Endothelial cell of umbilical vein (primary cell): ENCODE data around the gene FLACC1. TPM values are rescaled to one million over a fixed set of nuclear protein-coding genes. Genes with fewer than 3 reads are reported as not detected.

Source experiments
- BruUV-seq: library from RNA; stranded (reverse); fragments of 400-500 nt; replicated peaks from 2 replicates; lab custom pipeline; 2021; lab: Mats Ljungman, UMichigan
- CTCF ChIA-PET: fragments of 300-600, 350-600 bp; sonication (Branson Sonifier 250); formaldehyde crosslinking; loops from one replicate; lab custom pipeline; 2021; ENCODE audit warnings: antibody characterized with exemption, inconsistent platforms; lab: Charles Lee
- POLR2A ChIA-PET: fragments of 300-600, 350-600 bp; sonication (Branson Sonifier 250); formaldehyde crosslinking; loops from one replicate; lab custom pipeline; 2021; ENCODE audit warnings: antibody characterized with exemption, inconsistent platforms; lab: Charles Lee
- DNase-seq: peaks from one replicate; pipeline ENCODE4 v3.0.0-alpha.2; 2011; ENCODE audit warnings: low read depth, low spot score
- FAIRE-seq: peaks from 2 replicates; lab custom pipeline; 2011; peaks lifted over from hg19 to GRCh38; lab: Jason Lieb, UNC
- H2AFZ ChIP-seq: 2 replicates; pipeline ENCODE4 v1.6.0; 2012; ENCODE audit warnings: low read depth, low read length, control low read depth, inconsistent platforms
- H3K27ac ChIP-seq: 2 replicates; pipeline ENCODE4 v1.5.1; 2011; ENCODE audit warnings: low read depth, mild to moderate bottlenecking, control low read depth, low read length, moderate library complexity; ENCODE audit not compliant: insufficient read depth
- H3K27me3 ChIP-seq, 2 experiments: 2 replicates each; pipeline versions ENCODE4 v1.6.0 to v1.6.1; 2011; ENCODE audit warnings: low read length in 2 of 2, mixed read lengths in 1 of 2; ENCODE audit not compliant: control insufficient read depth in 2 of 2, insufficient read depth in 2 of 2
- H3K36me3 ChIP-seq, 2 experiments: 2 replicates in 1 of 2; 3 replicates in 1 of 2; pipeline ENCODE4 v1.5.1; 2011; ENCODE audit warnings: low read length in 2 of 2, mild to moderate bottlenecking in 1 of 2, moderate library complexity in 1 of 2; ENCODE audit not compliant: control insufficient read depth in 2 of 2, insufficient read depth in 2 of 2; ENCODE audit errors: extremely low read depth in 1 of 2
- H3K4me1 ChIP-seq: 3 replicates; pipeline ENCODE4 v1.5.1; 2011; ENCODE audit warnings: mild to moderate bottlenecking, low read length; ENCODE audit not compliant: control insufficient read depth, insufficient read depth; ENCODE audit errors: extremely low read depth
- H3K4me2 ChIP-seq: 2 replicates; pipeline ENCODE4 v1.6.1; 2011; ENCODE audit warnings: low read length, control low read depth, mixed read lengths; ENCODE audit not compliant: insufficient read depth
- H3K4me3 ChIP-seq, 3 experiments: fragments of 200-600 bp in 1 of 3; sonication (generic), shearing (Covaris generic) in 1 of 3; replicated peaks in 1 of 3; 2 replicates each; pipeline ENCODE4 v1.5.1; 2011 to 2016; ENCODE audit warnings: control low read depth in 3 of 3, low read length in 3 of 3, mild to moderate bottlenecking in 2 of 3, inconsistent platforms in 1 of 3, low read depth in 1 of 3, moderate library complexity in 1 of 3; ENCODE audit not compliant: insufficient read depth in 1 of 3
- H3K79me2 ChIP-seq: 2 replicates; pipeline ENCODE4 v1.6.0; 2012; ENCODE audit warnings: low read length, inconsistent platforms; ENCODE audit not compliant: control insufficient read depth, insufficient read depth
- H3K9ac ChIP-seq: replicated peaks from 2 replicates; pipeline ENCODE3; 2011; ENCODE audit warnings: low read length, control low read depth; ENCODE audit not compliant: insufficient read depth; ENCODE audit errors: extremely low read depth
- H3K9me1 ChIP-seq: replicated peaks from 3 replicates; pipeline ENCODE4 v1.6.0; 2011; ENCODE audit warnings: mild to moderate bottlenecking, low read length; ENCODE audit not compliant: control insufficient read depth, insufficient read depth; ENCODE audit errors: extremely low read depth
- H3K9me3 ChIP-seq: replicated peaks from 2 replicates; pipeline ENCODE4 v1.5.1; 2012; ENCODE audit warnings: low read length, inconsistent platforms; ENCODE audit not compliant: control insufficient read depth, insufficient read depth
- H4K20me1 ChIP-seq: replicated peaks from 2 replicates; pipeline ENCODE3; 2011; ENCODE audit warnings: mild to moderate bottlenecking, low read length; ENCODE audit not compliant: control insufficient read depth, insufficient read depth; ENCODE audit errors: extremely low read depth
- CTCF ChIP-seq, 2 donors: IDR thresholded peaks; 1 replicate in 1 of 2; 2 replicates in 1 of 2; pipeline ENCODE4 v1.5.1; 2011; ENCODE audit warnings: low read length in 2 of 2, mild to moderate bottlenecking in 2 of 2, moderate library complexity in 2 of 2, control low read depth in 1 of 2, inconsistent platforms in 1 of 2, low read depth in 1 of 2; ENCODE audit not compliant: insufficient read depth in 1 of 2; ENCODE audit errors: extremely low read depth in 1 of 2
- EZH2 ChIP-seq: IDR thresholded peaks from 2 replicates; pipeline ENCODE4 v1.6.1; 2012; ENCODE audit warnings: borderline replicate concordance, low read depth, mild to moderate bottlenecking, moderate library complexity, low read length, inconsistent platforms; ENCODE audit not compliant: severe bottlenecking
- FOS ChIP-seq: IDR thresholded peaks from 2 replicates; pipeline ENCODE4 v1.6.1; 2011; ENCODE audit warnings: mild to moderate bottlenecking, low read length, moderate library complexity, borderline replicate concordance; ENCODE audit not compliant: insufficient read depth
- GATA2 ChIP-seq: IDR thresholded peaks from 2 replicates; pipeline ENCODE4 v1.7.0; 2011; ENCODE audit warnings: low read depth, mild to moderate bottlenecking, moderate library complexity, mixed read lengths, low read length; ENCODE audit not compliant: insufficient read length, insufficient read depth
- JUN ChIP-seq: IDR thresholded peaks from 2 replicates; pipeline ENCODE4 v1.6.1; 2011; ENCODE audit warnings: borderline replicate concordance, low read depth; ENCODE audit not compliant: insufficient read length, insufficient read depth
- MAX ChIP-seq: IDR thresholded peaks from 2 replicates; pipeline ENCODE4 v1.6.1; 2011; ENCODE audit not compliant: insufficient read depth, insufficient read length
- MYC ChIP-seq: IDR thresholded peaks from one replicate; pipeline ENCODE4 v1.6.1; 2011; ENCODE audit warnings: mild to moderate bottlenecking, low read depth, low read length
- POLR2A ChIP-seq: IDR thresholded peaks from 2 replicates; pipeline ENCODE4 v1.6.1; 2012; ENCODE audit warnings: low read depth, mild to moderate bottlenecking, control low read depth, low read length
- POLR2AphosphoS5 ChIP-seq: IDR thresholded peaks from 2 replicates; pipeline ENCODE4 v1.6.1; 2012; ENCODE audit warnings: low read depth, mild to moderate bottlenecking, control low read depth, low read length, moderate library complexity; ENCODE audit not compliant: insufficient read depth
- dilution Hi-C: fragments of 300-500 bp; cut with MboI; formaldehyde crosslinking; loops from one replicate; pipeline ENCODE4 v1.15.0; 2019; ENCODE audit warnings: low sequenced_read_pairs; ENCODE audit not compliant: extremely low pct_ligation_motif_present
- intact Hi-C: fragments of 100-400 bp; cut with micrococcal nuclease; formaldehyde crosslinking; loops from one replicate; pipeline ENCODE4 v1.10.0; 2022
- polyA plus RNA-seq, 4 experiments: library from polyadenylated mRNA; depleted of rRNA in 3 of 4; stranded (reverse) in 3 of 4; unstranded in 1 of 4; fragments of >200 nt; gene quantifications; 2 replicates each; pipeline versions ENCODE4 v1.2.1 to v1.2.3, GENCODE V29; 2011 to 2012; ENCODE audit warnings: missing spikeins in 1 of 4
- total RNA-seq: library from RNA; stranded (reverse); gene quantifications from 2 replicates; pipeline ENCODE4 v1.2.3, GENCODE V29; 2021

FLACC1 gene
- total and polyA plus RNA-seq, 2 donors (not counting 3 experiments of a cell fraction or from before 2014, with no cell fraction given) = 0.11 to 1.4 TPM

GRCh38 chr2:201404699-201405280, 47.6 kb upstream of the FLACC1 start:
- FAIRE-seq = no peak

GRCh38 chr2:201403880-201404279, 46.7 kb upstream of the FLACC1 start:
- CTCF ChIA-PET = no interaction called here
- Histone ChIP-seq H3K36me3 (peaks cover 0 to 6% of the 10 kb centered on the region in 2 experiments), H3K9me1 (no peaks in the 10 kb centered on the region), H3K9me3 (no peaks in the 10 kb centered on the region), H3K4me3 (no peak overlapping the region), H3K79me2 (peaks cover 2% of the 10 kb centered on the region), H3K27ac (no peak overlapping the region), H3K27me3 (no peaks in the 10 kb centered on the region), H3K4me1 (peaks cover 8% of the 10 kb centered on the region), H2AFZ (no peak overlapping the region), H3K9ac (no peak overlapping the region), H3K4me2 (no peak overlapping the region), H4K20me1 (no peaks in the 10 kb centered on the region)
- TF ChIP-seq GATA2 (no peak), MYC (no peak), EZH2 (no peak), CTCF (IDR thresholded peaks at IDR 0.05; ENCODE audit: extremely low read depth in 1 of 2, insufficient read depth in 1 of 2, low read depth in 1 of 2, low read length in 2 of 2) (no peak), JUN (no peak), MAX (no peak), POLR2AphosphoS5 (no peak), FOS (no peak), POLR2A (no peak)
- DNase-seq (peak; percentile 66), FAIRE-seq (no peak)
- dilution Hi-C loops = no loop called here
- BruUV-seq = no TSS peak
- intact Hi-C loops = loop anchor here (1.0 kb wide), 1 partner anchor 47 kb away; the partner anchor contains the start of genes STRADB and TRAK2
- POLR2A ChIA-PET = no interaction called here

More at GRCh38 chr2:201404699-201405280, 47.6 kb upstream of the FLACC1 start:
- intact Hi-C loops (no loop called here), dilution Hi-C loops (no loop called here)
- Histone ChIP-seq H3K9me1 (no peaks in the 10 kb centered on the region), H3K9ac (no peak overlapping the region), H3K27me3 (no peaks in the 10 kb centered on the region), H4K20me1 (no peaks in the 10 kb centered on the region), H3K4me2 (no peak overlapping the region), H2AFZ (no peak overlapping the region), H3K79me2 (peaks cover 2% of the 10 kb centered on the region), H3K4me1 (peaks cover 8% of the 10 kb centered on the region), H3K36me3 (peaks cover 0 to 4% of the 10 kb centered on the region in 2 experiments), H3K9me3 (no peaks in the 10 kb centered on the region), H3K27ac (no peak overlapping the region), H3K4me3 (no peak overlapping the region)
- TF ChIP-seq POLR2A (no peak), MYC (no peak), FOS (no peak), MAX (no peak)
- BruUV-seq = no TSS peak
- no peak for DNase-seq
- CTCF ChIA-PET = interaction anchor here (1.0 kb wide), 1 partner anchor 27 kb away, joined by 3 read pairs; no protein-coding TSS in a partner anchor
- POLR2A ChIA-PET = no interaction called here
